ENCODE measurements around the gene PER2.

PER2 gene

DNA sequence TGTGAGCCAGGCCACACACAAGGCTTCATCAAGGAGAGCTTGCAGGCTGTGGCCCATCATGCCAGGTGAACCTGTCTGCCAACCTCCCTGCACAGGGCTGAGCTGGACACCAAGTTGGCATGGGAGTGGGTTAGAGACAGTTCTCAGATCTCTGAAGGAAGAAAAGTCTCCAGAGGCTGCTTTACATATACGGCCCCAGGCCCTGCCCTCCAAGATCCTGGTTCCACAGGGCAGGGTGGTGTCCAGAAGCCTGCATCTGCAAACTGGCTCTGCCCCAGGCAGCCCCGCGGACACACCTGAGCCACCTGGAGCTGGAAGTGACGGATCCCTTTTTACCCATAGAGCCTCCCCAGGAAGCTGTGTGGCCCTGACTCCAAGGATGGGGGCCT, 24.3 kb downstream of the PER2 start:
- no peak for DNase-seq

DNA sequence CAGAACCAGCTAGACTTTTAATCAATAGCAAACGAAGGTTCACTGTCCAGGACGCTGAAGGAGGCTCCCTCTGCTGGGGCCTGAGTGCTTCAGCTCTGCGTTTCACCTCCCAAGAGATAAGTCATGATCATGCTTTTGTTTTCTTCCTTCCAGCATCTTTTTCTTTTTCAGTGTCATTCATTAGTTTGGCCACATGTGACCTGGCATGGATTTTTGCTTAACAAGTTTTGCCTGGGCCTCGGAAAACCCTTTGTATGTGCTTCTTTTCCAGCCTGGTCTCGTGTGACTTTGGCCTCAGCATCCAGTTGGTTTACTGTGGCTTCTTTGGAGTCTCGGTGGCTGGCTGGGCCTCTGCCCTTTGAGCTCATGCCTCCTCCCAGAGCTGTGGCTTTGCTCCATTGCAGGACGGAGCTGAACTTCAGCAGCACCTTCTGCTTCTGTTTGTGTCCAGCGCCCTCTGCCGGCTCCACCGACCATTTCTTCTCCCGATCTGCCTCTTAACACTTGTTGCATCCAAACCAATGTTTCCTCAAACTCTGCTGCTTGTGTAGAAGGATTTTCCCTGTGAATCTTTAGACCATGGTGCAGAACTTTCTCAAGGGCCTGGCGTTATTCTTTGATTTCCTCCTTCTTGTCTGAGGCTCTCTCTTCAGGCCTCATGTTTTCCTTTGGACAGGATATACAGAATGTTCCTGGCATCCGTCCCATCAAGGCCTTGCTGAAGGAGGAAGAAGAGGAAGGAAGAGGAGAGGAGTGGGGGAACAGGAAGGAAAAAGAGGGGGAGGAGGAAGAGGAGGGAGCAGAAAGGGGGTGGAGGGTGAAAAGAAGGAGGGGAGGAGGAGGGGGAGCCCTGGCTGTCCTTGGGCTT, 25.0 kb downstream of the PER2 start:
- DNase-seq = peak; percentile 68

DNA sequence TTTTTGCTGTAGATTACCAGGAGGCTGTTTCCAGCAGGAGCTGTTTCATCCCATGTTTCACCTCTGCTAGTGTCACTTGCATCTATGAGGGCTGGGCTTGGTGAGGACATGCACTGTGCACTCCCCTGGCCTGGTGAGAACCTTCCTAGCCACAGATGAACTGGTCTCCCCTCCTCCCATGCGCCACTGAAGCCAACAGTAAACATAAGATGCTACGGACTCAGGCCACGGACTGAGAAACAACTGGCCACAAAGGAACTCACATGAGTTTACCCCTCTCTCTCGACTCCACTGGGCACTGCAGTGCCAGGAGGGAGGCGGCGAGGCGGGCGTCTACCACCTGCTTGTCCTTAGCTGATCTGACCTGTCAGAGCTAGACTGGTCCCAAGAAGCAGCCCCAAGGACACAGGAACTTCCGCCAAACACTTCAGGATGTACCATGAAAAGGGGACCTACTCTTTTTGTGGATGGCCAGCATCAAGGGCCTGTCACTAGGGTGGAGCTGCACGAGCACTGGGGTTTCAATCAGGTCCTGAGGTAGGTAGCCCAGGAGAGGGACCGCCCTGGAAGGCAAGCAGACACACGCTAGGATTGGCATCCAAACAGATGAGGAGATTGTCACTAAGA, 25.8 kb downstream of the PER2 start:
- no peak for DNase-seq

DNA sequence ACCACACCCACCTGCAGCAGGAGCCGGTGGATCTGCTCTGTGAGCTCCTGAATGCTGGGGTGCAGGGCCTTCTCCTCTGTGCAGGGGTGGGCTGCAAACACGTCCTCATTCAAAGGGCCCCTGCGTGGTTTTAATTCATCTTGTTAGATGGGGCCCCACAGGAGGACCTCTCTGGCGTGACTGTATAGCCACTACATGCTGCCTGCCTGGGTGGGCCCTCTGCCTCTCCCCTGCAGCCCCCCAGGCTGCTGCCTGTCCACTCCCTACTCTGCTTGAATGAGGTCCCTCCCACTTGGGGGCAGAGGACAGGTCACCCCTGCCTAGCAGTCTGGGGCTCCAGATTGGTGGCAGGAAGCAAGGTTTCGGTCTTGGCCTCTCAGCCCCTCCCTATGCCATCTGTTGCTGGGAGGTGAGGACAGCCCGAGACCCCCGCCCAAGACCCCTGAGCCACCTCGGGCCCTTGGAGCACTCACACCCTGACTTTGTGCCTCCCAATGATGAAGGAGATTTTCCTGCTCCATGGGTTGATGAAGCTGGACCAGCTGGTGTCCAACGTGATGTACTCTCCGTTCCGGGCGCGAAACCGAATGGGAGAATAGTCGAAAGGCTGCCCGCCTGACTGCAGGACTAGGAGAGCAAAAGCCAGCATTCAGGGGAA, 26.6 kb downstream of the PER2 start:
- DNase-seq = no peak

DNA sequence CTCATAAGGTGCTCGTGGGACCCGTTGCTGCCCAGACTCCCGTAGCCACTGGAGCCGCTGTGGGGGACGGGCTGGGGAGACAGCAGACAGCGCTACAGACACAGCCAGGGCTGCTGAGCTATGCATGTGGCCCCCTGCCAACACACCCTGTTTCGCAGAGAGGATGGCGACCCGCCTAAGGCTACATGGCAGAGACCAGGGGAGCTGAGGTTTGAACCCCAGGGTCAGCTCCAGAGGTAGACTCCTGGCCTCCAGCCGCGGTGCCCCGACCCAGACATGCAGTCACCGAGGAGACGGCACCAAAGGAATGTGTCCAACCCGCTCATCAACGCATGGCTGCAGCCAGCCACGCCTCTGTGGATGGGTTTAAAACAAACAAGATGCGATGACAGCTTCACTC, 27.5 kb downstream of the PER2 start:
- DNase-seq = peak; percentile 53

DNA sequence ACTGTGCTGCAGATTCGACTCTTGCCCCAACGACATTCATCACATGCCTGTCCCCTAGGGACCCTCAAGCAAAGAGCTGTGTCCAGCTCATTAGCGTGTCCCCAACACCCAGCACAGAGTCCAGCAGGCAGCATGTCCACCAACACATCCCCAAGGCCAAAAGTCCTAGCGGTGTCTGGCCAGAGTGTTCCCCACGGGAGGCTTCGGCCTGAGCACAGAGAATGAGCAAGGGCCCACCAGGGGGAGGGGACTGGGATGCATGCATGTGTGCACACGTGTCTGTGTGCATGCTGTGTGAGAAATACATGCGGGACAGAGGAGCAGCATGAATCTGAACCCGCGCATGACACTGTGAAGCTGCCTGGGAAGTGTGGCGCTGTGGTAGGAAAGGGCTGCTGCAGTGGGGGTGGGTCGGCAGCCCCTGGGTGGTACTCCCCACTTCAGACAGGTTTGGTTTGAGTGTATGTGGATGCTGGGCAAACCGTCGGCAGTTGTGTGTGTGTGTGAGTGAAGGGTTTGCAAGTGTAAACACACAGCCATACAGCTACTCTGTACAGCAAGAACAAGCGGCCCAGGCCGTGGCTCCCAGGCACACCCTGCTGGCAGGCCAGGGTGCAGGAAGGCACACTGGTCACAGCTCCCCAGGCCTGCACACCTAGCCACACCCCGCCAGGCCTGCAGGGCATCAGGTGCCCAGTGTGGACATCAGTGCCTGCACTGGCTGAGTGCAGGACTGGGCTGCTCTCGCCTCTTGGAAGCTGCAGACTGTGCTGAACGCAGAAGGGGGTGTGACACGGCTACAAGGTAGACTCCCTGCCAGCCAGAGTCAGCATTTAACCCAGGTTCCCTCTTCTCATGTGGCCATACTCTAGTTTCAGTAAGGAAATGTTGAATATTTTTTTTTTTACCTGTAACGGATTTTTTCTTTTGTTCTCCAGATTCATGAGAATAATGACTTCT, 29.1 kb downstream of the PER2 start:
- DNase-seq = no peak

DNA sequence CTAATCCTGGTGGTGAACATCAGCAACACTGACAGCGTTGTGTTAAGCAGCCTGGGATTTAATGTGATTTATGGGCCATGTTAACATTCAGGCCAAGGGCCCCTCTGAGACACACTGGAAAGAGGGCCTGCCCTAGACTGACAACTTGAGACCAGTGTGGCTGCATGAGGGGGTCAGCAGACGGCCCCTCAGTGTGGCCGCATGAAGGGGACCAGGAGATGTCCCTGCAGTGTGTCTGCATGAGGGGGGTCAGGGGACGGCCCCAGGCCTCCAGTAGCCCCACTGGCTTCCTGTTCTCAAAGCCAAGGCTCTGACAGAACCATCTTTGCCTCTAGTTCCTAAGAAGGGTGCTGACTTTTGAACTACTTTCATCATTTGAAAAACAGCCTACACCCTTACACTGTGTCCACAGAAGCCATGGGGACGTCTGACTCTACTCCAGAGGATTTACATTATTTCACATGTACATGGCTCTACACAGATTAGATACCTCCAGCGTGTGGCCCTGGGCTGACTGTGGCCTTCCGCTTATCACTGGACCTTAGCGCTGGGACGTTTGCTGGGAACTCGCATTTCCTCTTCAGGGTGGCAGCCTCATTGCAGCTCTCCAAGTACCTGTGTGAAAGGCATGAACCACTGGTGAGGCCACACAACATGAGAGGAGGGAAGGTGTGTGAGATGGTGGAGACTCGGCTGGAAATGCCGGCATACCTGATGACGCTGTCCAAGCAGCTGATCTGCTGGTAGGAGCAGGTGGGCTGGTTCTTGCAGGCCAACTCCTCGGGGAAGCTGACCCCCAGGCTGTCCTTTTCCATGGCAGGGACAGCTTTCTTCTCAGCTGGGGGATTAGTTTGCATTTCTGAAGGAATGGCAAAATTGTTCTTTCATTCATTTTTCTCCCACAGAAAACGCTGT, 30.4 kb downstream of the PER2 start:
- DNase-seq = no peak

DNA sequence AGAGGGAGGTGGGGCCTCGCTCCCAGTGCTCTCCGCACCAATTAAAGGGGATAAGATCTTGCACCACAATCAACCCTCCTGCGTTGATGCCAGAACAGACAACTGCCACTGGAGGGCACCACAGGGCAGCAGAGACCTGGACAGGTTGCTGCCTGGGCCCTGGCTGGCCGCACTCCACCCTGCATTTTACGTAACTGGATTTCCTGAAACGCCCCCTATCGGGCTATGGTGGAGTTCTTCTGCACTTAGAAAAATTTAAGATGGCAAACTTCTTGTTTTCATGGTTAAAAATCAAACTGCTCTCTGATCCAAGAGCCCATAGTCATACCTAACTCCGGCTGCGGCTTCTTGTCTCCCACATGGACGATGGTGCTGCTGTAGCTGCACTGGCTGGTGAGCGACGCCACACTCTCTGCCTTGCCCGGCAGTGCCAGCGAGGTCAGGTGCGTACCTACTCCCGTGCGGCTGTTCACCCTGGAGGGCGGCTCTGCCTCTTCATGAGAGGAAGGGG, 31.8 kb downstream of the PER2 start:
- DNase-seq = peak; percentile 40

DNA sequence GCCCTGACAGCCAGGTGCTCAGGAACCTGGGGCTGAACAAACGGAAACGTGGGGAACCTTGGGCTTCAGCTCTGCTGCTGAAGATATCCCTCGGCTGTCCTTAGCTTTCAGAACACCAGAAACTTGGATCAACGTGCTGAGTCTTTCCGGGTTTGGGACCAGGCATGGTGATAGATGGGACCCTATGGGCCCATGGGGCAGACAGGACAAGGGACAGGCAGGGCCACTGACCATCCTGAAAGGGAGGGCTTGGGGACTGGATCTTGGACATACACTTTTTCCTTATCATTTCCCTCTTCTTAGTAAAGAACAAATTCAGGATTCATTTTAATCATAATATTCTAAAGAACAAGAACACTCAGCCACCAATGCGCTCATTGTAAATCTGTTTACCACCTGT, 32.3 kb downstream of the PER2 start:
- no peak for DNase-seq

DNA sequence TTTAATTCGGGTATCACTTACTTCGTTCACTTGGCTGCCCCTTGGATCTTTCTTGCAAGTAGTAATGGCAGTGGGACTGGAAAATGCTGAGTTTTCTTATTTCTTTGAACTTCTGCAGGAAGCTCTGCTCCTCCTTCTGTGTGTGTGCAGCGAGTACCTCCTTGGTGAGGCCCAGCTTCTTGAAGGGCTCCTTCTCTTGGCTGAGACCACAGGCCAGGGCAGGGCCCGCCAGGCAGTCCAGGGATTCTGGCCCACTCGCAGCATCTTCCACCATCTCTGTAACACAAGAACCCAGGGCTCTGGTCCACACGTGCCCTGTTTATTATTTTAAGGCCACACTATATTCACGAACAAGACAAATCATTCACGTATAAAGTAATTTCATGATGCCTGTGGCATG, 32.8 kb downstream of the PER2 start:
- DNase-seq = no peak

DNA sequence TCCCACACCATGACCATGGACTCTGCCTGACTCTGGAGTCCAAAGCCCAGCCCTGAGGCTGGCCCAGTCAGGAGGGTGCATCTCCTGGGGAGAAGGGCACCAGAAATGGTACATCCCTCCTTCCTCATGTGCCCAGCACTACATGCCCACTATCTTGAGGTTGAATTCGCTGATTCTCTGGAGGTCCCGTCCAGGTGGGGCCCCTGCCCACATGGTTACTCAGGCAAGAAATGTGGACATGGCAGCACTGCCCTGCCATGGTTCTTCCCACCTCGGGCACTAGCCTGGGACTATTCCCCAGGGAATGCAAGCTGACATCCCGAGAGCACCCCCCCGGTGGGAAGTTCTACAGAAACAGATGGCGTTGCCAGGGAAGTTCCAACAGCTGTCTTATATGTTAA, 33.3 kb downstream of the PER2 start:
- no peak for DNase-seq

DNA sequence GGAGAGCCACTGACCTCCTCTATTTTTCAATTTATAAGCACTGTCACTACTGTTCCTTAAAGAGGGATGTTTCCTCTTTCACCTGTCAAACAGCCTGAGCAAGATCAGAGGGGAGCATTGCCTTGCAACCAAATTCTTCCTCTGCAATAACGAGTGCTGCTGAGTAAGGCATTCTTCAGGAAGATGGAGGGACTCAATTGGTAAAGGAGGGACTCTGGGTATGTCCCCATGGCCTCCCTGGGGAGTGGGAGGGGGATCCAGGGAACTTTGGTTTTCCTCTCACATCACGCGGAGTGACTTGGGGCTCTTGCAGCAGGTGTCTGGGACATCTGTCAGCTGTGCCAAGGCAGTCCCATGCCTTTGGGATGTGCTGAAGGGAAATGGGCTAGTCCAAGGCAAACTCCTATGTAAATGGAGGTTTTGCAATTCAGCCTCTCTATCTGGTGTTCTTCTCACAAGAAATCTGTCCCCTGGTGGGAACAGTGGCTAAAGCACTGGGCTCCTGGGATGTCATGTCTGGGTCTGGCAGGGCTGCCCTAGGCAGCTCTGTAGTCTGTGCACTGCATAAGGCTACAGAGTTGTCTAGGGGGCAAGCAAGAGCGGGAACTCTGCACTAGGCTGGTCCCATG, 34.2 kb downstream of the PER2 start:
- no peak for DNase-seq

DNA sequence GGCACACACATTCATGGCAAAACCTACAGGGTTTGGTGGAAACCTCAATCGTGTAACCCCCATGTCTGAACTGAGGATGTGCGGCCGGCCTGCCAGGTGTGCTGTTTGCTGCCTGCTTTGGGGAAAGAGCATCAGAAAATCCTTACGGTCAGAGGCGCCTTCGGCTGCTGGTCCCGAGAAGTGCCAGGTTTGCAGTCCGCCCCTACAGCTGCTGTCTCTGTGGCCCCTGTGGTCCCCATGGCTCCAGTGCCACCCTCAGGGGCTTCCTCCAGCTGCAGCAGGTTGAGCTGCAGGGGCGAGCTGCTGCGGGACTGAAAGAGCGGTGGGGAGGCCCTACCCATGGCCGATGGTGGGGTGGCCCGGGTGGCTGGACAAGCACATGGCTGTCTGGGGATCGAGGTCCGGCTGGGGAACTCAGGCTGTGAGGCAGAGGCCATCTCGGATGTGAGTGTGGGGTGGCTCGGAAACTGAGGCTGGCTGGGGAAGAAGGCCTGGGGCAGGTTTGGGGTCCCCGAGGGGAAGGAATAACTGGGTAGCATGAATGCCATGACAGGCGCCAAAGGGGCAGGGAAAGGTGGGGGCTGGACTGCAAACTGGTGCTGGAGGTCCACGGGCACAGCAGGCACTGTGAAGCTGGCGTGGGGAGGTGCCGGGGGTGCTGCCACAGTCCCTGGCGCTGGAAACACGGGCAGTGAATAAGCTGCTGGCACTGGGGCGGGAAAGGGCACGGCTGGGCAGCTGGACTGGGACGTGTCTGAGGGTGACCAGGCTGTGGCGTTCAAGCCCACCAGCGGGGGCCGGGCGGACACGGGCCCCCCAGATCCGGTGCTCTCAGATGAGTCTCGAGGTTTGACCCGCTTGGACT, 35.4 kb downstream of the PER2 start:
- DNase-seq = no peak

DNA sequence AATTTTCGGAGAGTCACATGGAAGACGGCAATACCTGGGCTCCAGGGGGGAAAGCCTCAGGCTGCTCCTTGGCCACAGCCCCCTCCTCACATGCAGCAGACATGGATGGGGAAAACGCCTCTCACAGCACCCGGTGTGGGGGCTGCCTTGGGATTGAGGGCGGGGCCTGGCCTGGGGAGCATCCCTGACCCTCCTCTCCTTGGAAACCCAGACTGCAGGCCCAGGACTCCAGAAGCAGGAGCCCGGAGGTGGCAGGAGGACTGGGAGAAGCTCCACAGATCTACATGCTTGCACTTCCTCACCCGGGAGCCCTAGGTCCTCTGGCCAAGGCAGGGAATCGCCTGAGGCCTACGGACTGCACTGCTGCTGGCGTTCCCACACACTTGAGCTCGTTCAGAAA, 36.4 kb downstream of the PER2 start:
- no peak for DNase-seq

DNA sequence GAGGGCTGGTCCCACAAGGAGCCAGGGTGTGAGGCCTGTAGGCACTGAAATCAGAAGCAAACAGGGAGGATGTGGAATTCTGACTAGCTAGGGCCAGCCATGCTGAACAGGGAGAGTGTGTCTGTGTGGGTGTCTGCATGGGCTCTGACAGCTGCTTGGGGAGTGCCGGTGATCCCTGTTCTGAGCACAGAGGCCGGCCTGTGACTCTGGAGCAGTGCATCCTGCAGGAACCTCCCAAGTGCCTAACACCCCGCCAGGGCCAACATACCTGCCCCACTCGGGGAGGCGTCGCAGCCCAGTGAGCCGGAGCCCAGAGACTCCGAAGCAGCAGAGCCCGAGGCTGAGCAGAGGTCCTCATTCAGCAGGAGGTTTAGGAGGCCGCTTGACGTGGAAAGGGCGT, 37.1 kb downstream of the PER2 start:
- no peak for DNase-seq

DNA sequence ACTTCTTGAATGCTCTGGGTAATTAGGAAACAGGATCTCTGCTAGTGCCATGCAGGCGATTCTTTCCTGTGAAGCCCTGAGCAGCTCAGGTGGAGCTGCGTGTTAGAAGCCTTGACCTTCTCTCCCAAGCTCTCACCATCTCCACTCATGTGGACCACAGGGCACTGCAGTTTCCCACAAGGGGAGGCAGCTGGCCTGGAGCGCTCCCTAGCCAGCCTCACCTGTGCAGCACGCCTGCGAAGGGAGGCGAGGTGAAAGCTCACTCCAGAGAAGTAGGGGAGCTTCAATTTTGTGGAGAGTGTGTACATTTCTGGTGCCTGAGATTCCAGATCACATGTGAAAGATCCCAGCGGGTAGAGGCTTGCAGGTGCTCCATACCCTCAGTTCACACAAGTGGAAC, 37.5 kb downstream of the PER2 start:
- no peak for DNase-seq

DNA sequence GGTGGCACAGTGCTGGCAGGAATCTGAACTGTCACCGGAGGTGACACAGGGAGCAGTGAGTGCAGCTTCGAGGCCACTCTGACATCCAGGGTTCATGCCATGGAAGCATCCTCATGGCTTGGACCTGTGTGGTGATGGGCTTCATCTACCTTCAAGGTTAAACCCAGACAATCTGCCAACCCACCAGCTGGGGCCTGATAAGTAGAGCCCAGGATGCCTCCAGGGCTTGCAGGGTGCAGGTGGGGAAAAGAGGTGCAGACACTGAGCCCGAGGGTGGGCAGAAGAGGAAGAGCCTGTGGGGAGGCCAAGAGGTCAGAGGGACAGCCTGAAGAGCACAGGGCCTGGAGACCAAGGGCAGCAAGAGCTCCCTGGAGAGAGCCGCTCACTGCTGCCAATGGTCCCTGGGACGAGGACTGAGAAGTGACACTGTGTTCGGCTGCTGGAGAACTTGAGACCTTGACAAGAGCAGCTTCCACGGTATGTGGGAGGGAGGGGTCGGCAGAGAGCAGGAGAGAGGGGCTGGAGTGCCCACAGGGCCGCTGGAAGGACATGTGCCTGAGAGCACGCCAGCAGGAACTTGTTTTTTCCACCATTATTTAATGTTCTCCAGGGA, 40.5 kb downstream of the PER2 start:
- no peak for DNase-seq

DNA sequence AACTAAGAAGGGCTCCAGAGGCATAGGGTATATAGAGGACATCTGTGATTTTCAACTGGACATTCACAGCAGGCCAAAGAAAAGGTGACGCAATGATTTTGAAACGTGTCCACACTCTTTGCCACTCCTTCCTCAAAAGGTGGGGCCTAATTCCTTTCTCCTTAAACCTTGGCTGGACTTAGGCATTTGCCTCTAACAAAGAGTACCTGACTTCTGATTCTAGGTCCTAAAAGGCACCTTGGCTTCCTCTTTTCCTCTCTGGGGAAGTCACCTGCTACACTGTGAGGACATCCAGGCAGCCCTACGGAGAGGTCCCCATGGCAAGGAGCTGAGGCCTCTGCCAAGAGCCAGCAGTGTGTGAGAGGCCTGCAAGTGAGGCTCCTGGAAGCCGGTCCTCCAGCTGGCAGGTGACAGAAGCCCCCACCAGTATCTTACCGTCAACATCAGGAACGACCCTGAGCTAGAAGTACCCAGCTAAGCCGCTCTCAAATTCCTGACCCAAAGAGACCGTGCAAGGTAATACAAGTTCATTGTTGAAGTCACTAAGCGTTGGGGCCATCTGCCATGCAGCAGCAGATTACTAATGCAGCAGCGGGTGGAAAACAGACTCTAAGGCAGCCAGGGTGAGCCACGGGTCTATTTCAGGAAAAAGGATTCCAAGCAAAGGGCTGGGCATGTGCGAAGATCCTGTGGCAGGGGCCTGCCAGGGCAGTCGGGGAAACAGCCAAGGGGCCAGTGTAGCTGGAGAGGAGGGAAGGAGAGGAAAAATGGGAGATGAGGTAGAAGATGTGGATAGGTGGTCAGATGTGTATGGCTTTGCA, 41.2 kb downstream of the PER2 start:
- DNase-seq = no peak
